GM23338 (cell line): ENCODE results near the gene ARID1B.

Experiments
- JUNB ChIP-seq: IDR thresholded peaks from one replicate; pipeline ENCODE4 v1.6.1; 2016; ENCODE audit warnings: antibody characterized with exemption; ENCODE audit not compliant: unreplicated experiment
- POLR2AphosphoS5 ChIP-seq: IDR thresholded peaks from 2 replicates; pipeline ENCODE4 v1.6.1; 2016; ENCODE audit warnings: antibody characterized with exemption, low read depth
- TF ChIP-seq, protein P1 (sequence below), 2 experiments: fragments of 200-600 bp in 1 of 2; sonication (generic) in 1 of 2; conservative IDR thresholded peaks; 2 replicates each; pipeline versions ENCODE4 v1.5.1 to v1.6.1; 2016 to 2017; ENCODE audit warnings: antibody characterized with exemption in 2 of 2, low read depth in 2 of 2, mild to moderate bottlenecking in 2 of 2, moderate library complexity in 1 of 2

DNA sequence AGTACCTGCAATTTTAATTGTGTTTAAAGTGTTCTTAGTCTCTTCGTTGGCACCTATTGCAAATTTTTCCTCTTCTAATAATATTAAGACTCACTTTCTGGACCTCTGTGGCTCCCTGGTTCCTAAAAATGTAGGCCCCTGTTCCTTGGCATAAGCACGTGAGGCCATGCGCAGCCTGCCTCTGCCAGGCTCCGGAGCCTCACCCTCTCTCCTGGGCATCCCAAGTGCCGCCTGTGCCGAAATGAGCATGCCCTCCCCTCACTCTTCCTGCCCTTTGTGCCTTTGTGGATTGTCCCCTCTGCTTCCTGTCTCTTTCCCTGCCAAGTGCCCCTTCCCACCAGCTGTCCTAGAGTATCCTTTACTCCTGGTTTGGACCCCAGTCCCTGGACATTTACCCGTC, 300.1 kb downstream of the ARID1B start:
- TF ChIP-seq JUNB (no peak), POLR2AphosphoS5 (no peak)
- TF ChIP-seq, protein P1, sequence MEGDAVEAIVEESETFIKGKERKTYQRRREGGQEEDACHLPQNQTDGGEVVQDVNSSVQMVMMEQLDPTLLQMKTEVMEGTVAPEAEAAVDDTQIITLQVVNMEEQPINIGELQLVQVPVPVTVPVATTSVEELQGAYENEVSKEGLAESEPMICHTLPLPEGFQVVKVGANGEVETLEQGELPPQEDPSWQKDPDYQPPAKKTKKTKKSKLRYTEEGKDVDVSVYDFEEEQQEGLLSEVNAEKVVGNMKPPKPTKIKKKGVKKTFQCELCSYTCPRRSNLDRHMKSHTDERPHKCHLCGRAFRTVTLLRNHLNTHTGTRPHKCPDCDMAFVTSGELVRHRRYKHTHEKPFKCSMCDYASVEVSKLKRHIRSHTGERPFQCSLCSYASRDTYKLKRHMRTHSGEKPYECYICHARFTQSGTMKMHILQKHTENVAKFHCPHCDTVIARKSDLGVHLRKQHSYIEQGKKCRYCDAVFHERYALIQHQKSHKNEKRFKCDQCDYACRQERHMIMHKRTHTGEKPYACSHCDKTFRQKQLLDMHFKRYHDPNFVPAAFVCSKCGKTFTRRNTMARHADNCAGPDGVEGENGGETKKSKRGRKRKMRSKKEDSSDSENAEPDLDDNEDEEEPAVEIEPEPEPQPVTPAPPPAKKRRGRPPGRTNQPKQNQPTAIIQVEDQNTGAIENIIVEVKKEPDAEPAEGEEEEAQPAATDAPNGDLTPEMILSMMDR (conservative IDR thresholded peaks at IDR 0.05; ENCODE audit: low read depth in 2 of 2): no peak
